ENCODE results near the gene CARNS1. TPM values are rescaled to one million over a fixed set of nuclear protein-coding genes. Genes with fewer than 3 reads are reported as not detected.

CARNS1 gene
- total and polyA plus RNA-seq, 2 of the 8 experiments (the other 6 are each of a cell fraction or from before 2014, with no cell fraction given): 0.82 to 1.1 TPM

- TF ChIP-seq RBBP5 (IDR thresholded peaks at IDR 0.05; ENCODE audit: borderline replicate concordance, low read depth, low read length) (no peak), PHF8 (conservative IDR thresholded peaks at IDR 0.05; ENCODE audit: low read depth, low read length) (peak; percentile 80), SP4 (IDR thresholded peaks at IDR 0.05; ENCODE audit: low read length) (peak; percentile 99), TAF7 (optimal IDR thresholded peaks at IDR 0.05; ENCODE audit: borderline replicate concordance, low read depth, low read length) (peak; percentile 67), ATF3 (IDR thresholded peaks at IDR 0.05; ENCODE audit: insufficient read depth, low read depth, low read length) (peak; percentile 100), CREB1 (IDR thresholded peaks at IDR 0.05) (peak; percentile 77), MAX (IDR thresholded peaks at IDR 0.05) (peak; percentile 99), TBP (IDR thresholded peaks at IDR 0.05; ENCODE audit: low read depth, low read length) (peak; percentile 59; the same call in 1 of the 2 replicates), BACH1 (IDR thresholded peaks at IDR 0.05; ENCODE audit: low read length) (no peak), CHD1 (IDR thresholded peaks at IDR 0.05; ENCODE audit: low read depth, low read length) (no peak), USF2 (IDR thresholded peaks at IDR 0.05; ENCODE audit: low read length) (peak; percentile 100), KDM5A (IDR thresholded peaks at IDR 0.05; ENCODE audit: low read length) (no peak), HDAC6 (IDR thresholded peaks at IDR 0.05; ENCODE audit: low read depth, low read length) (no peak), FOSL1 (IDR thresholded peaks at IDR 0.05; ENCODE audit: insufficient read depth, low read depth, low read length) (no peak), BCL11A (IDR thresholded peaks at IDR 0.05; ENCODE audit: low read depth in 2 of 2, low read length in 2 of 2) (no peak), NANOG (IDR thresholded peaks at IDR 0.05; ENCODE audit: insufficient read depth, low read depth, low read length, poor library complexity, severe bottlenecking) (no peak), POLR2A (IDR thresholded peaks at IDR 0.05; ENCODE audit: control extremely low read depth in 1 of 2, low read depth in 2 of 2, low read length in 2 of 2) (peak in 1 of 2 experiments; percentile 56; a peak in 2 of 3 replicates), KDM4A (IDR thresholded peaks at IDR 0.05; ENCODE audit: low read depth, low read length, severe bottlenecking) (peak; percentile 65), SP1 (IDR thresholded peaks at IDR 0.05; ENCODE audit: low read depth, low read length) (peak; percentile 66; the same call in 1 of the 2 replicates), YY1 (IDR thresholded peaks at IDR 0.05; ENCODE audit: low read depth, low read length) (0 out of 2 replicates have a peak, but pooled peaks have one; percentile 13), JUN (IDR thresholded peaks at IDR 0.05; ENCODE audit: low read depth, low read length) (no peak), GTF2F1 (IDR thresholded peaks at IDR 0.05; ENCODE audit: borderline replicate concordance, low read depth, low read length) (peak; percentile 64), POLR2AphosphoS5 (IDR thresholded peaks at IDR 0.05; ENCODE audit: low read depth, low read length) (peak; percentile 61; the same call in 1 of the 2 replicates)
Measured at GRCh38 chr11:67391304-67392182, 23.9 kb upstream of the CARNS1 start, which contains the start of gene RAD9A (continued).
